HCT116 (cell line): ENCODE results near the gene STAG3.

Experiments used
- CTCF ChIP-seq, 3 experiments: fragments of 200-600 bp in 1 of 3; sonication (generic) in 1 of 3; IDR thresholded peaks in 2 of 3; conservative IDR thresholded peaks in 1 of 3; 2 replicates each; pipeline ENCODE4 v1.5.1; 2012 to 2017; ENCODE audit warnings: low read depth in 2 of 3, low read length in 2 of 3, antibody characterized with exemption in 1 of 3, borderline replicate concordance in 1 of 3, control low read depth in 1 of 3, mild to moderate bottlenecking in 1 of 3, mixed read lengths in 1 of 3, mixed run types in 1 of 3, moderate library complexity in 1 of 3; ENCODE audit not compliant: insufficient read depth in 1 of 3
- EZH2 ChIP-seq: fragments of 200-600 bp; sonication (generic); IDR thresholded peaks from 2 replicates; pipeline ENCODE4 v1.6.1; 2017; ENCODE audit warnings: antibody characterized with exemption, mixed run types
- POLR2AphosphoS5 ChIP-seq: IDR thresholded peaks from 2 replicates; pipeline ENCODE4 v1.6.1; 2011; ENCODE audit warnings: mild to moderate bottlenecking, low read depth, low read length, moderate library complexity

DNA sequence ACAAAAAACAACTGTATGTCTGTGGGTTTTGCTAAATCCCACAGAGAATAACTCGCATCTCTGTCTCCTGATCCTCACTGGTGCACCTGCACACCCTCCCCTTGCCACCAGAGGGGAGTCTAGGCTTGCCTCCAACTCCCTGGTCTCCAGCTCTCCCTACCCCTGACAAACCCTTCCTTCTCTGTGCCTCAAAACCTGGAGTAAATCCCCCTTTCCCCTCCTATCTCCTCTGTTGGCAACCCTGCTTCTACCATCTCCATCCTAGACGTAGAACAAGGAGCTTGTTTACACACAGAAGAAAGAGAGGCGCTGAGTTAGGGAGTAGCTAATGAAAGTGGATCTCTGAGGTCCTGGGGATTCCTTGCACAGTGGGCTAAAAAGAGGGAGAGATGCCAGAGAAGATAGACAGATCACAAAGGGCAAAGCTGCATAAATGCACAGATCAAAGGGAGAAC lies 45.0 kb upstream of the STAG3 start:
- TF ChIP-seq CTCF (IDR thresholded peaks at IDR 0.05 in 2 of 3, conservative IDR thresholded peaks at IDR 0.05 in 1 of 3; ENCODE audit: borderline replicate concordance in 1 of 3, insufficient read depth in 1 of 3, low read depth in 2 of 3, low read length in 2 of 3) (peak in 2 of 3 experiments; percentile 93 to 98; a peak in 4 of 6 replicates), POLR2AphosphoS5 (no peak), EZH2 (no peak)
